Measurements from ENCODE around the gene DNAJC5. TPM values are rescaled to one million over a fixed set of nuclear protein-coding genes. Genes with fewer than 3 reads are reported as not detected.

Gene DNAJC5
- total and polyA plus RNA-seq, 9 of the 15 experiments (the other 6 are each of a cell fraction or from before 2014, with no cell fraction given), result 0.95 to 42.8 (median 23.4) TPM

DNA sequence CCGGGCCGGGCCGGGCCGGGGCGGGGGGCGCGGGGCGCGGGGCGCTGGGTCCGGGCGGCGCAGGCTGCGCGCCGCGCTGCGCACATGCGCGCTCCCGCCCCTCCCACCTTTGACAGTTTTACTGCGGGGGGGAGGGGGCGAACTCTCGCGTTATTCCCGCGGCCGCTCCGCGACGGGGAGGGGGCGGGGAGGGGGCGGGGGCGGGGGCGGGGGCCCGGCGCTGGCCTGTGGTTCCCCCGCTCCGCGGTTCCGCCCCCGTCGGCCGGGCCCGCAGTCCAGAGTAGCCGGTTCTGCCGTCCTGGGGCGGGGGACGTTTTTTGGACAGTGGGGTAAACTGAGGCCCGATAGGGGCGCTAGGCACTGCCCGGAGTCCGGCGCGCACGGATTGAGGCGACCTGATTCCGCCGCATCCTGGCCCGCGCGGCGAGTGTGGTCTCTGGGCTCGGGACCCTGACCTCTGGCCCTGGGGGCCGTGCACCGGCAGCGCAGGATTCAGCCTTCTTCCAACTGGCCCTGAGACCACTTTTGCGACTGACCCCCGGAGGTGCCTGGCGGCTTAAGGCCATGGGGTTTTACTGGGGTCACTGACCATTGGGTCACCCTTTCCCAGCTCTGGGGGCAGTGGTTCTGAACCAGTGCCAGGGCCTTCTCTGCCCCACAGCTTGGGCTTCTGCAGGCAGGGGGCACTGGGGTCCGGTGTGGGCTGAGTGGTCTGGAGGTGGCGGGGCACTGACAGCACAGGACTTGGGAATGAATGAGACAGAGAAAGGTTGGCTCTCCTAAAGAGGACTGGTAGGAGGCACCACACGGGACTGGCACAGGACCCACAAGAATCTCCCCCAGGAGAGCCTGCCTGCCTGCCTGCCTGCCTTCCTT lies 75.2 kb downstream of the DNAJC5 start, which contains the start of gene ZNF512B:
Gene ZNF512B, minus strand, starts transcription at position 93 of the 876 bp plus-strand sequence. CDS start 1,980 bp downstream, outside the sequence.
- Histone ChIP-seq H3K27me3 (ENCODE audit: control insufficient read depth in 2 of 2, insufficient read depth in 2 of 2, low read length in 2 of 2) (no peaks in the 10 kb centered on the region), H3K27ac (ENCODE audit: extremely low read depth, low read depth, low read length) (peak within 1 kb of the TSS; percentile 83), H3K9me1 (ENCODE audit: control insufficient read depth, insufficient read depth, low read length) (no peaks in the 10 kb centered on the region), H3K4me3 (peak within 1 kb of the TSS; percentile 63), H2AFZ (ENCODE audit: low read depth, low read length) (peak within 1 kb of the TSS; percentile 84), H3K4me2 (ENCODE audit: insufficient read depth, low read length) (peak within 1 kb of the TSS; percentile 78), H3K79me2 (ENCODE audit: control insufficient read depth, insufficient read depth, low read length) (peaks cover 21% of the 10 kb centered on the region), H3K9ac (ENCODE audit: insufficient read depth in 1 of 2, low read depth in 2 of 2, low read length in 2 of 2) (peak within 1 kb of the TSS; percentile 83 to 99), H3K4me1 (replicated peaks in 1 of 2; ENCODE audit: control insufficient read depth in 2 of 2, insufficient read depth in 2 of 2, low read length in 2 of 2) (peaks cover 17 to 54% of the 10 kb centered on the region in 2 experiments), H3K36me3 (ENCODE audit: control insufficient read depth, insufficient read depth, low read length) (peaks cover 33% of the 10 kb centered on the region; the same call in 1 of the 3 replicates), H3K9me3 (replicated peaks; ENCODE audit: control insufficient read depth, insufficient read depth, low read depth, low read length) (no peaks in the 10 kb centered on the region), H4K20me1 (replicated peaks; ENCODE audit: control insufficient read depth, insufficient read depth, low read length) (no peaks in the 10 kb centered on the region)
- in situ Hi-C loops (cut with MboI), result no loop called here
- BruUV-seq (replicated peaks), result no TSS peak
- intact Hi-C loops (cut with micrococcal nuclease), result loop anchor here (5.0 to 10.0 kb wide), 3 partner anchors 63 to 185 kb away; partner anchors contain the start of genes ABHD16B and TPD52L2
- ChIA-PET CTCF (ENCODE audit: low intra/inter-chr PET ratio) (interaction anchor here (0.6 kb wide), 1 partner anchor 11 kb away, joined by 3 read pairs; no protein-coding TSS in a partner anchor), POLR2A (no interaction called here)
- DNase-seq (ENCODE audit: extremely low read depth in 1 of 4, low spot score in 3 of 4) (peak; percentile 84 to 95 (median 91)), ATAC-seq (peak; percentile 70), FAIRE-seq (no peak)
- WGBS (ENCODE audit: insufficient coverage, low coverage, missing lambda C conversion rate), result 12% methylated on average over 22 of the region's 73 CpGs
- TF ChIP-seq HES1 (IDR thresholded peaks at IDR 0.05; ENCODE audit: low read depth) (no peak), ZNF507 (tag; conservative IDR thresholded peaks at IDR 0.05) (no peak), GABPB1 (CRISPR knock-in tag; IDR thresholded peaks at IDR 0.05) (peak; percentile 35; the same call in 1 of the 2 replicates), ZNF561 (CRISPR knock-in tag; conservative IDR thresholded peaks at IDR 0.05) (no peak), BCLAF1 (IDR thresholded peaks at IDR 0.05; ENCODE audit: borderline replicate concordance in 1 of 2, control insufficient read depth in 1 of 2, low read depth in 2 of 2, low read length in 1 of 2) (no peak), SRF (CRISPR knock-in tag; IDR thresholded peaks at IDR 0.05) (no peak), POLR2AphosphoS5 (IDR thresholded peaks at IDR 0.05; ENCODE audit: control insufficient read depth, insufficient read depth, low read depth, low read length) (no peak), ZNF696 (CRISPR knock-in tag; conservative IDR thresholded peaks at IDR 0.05) (no peak), TAL1 (IDR thresholded peaks at IDR 0.05) (no peak)
- TF ChIP-seq, protein P1, sequence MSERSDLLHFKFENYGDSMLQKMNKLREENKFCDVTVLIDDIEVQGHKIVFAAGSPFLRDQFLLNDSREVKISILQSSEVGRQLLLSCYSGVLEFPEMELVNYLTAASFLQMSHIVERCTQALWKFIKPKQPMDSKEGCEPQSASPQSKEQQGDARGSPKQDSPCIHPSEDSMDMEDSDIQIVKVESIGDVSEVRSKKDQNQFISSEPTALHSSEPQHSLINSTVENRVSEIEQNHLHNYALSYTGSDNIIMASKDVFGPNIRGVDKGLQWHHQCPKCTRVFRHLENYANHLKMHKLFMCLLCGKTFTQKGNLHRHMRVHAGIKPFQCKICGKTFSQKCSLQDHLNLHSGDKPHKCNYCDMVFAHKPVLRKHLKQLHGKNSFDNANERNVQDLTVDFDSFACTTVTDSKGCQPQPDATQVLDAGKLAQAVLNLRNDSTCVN (CRISPR knock-in tag; IDR thresholded peaks at IDR 0.05), result no peak
- TF ChIP-seq, protein P2, sequence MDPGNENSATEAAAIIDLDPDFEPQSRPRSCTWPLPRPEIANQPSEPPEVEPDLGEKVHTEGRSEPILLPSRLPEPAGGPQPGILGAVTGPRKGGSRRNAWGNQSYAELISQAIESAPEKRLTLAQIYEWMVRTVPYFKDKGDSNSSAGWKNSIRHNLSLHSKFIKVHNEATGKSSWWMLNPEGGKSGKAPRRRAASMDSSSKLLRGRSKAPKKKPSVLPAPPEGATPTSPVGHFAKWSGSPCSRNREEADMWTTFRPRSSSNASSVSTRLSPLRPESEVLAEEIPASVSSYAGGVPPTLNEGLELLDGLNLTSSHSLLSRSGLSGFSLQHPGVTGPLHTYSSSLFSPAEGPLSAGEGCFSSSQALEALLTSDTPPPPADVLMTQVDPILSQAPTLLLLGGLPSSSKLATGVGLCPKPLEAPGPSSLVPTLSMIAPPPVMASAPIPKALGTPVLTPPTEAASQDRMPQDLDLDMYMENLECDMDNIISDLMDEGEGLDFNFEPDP (CRISPR knock-in tag; IDR thresholded peaks at IDR 0.05), result no peak
